Measurements from ENCODE around the gene ZFYVE27.
A peak's percentile ranks its signal among the peaks of the same experiment; 100 is the strongest.

The ZFYVE27 gene

GRCh38 chr10:97771913-97772823 lies 35.2 kb downstream of the ZFYVE27 start, which contains the start of gene SFRP5:
Gene SFRP5, minus strand, starts transcription at chr10:97771999. Its CDS starts 166 bp downstream, at chr10:97771833.
- peak in 1 of 2 experiments; percentile 42 for DNase-seq

DNA sequence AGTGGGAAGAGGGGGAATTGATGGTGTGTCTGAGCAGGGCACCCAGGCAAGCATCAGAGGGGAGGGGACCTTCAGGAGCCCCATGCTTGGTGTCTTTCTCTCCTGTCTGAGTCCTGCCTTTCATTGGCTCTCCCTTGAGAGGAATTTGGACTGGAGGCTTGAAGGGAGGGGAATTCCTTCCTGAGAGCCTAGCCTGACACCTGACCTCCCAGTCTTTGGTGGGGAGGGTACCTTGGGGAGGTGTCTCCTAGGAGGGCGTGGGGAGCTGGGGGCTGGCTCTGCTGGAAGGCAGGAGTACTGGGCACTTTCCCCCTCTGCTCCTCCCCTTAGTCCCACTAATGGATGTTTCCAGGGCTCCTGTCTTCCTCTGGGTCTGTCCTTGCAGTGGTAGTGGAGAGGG lies 36.2 kb downstream of the ZFYVE27 start:
- DNase-seq, result no peak

DNA sequence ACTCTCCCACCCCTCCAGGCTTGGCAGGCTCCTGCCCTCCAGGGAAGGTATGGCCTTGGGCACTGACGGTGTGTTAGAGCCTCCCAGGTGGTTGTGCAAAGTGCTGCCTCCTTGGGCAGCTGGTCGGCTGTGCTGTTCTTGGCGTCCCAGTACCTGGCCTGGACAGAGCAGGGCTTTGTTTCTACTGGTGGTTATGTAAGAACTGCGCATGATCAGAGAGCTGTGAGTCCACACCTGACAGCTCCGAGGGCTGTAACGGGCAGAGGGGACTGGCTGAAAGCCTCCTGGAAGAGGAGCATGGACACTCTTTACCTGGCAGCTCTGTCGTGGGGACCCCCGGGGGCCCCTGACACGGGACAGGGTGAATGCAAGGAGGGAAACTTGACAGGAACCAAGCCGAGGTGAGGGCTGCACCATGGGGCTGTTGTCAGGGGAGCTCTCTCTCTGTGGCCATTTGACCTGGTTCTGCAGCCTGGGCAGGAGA lies 37.9 kb downstream of the ZFYVE27 start:
- DNase-seq, result no peak

DNA sequence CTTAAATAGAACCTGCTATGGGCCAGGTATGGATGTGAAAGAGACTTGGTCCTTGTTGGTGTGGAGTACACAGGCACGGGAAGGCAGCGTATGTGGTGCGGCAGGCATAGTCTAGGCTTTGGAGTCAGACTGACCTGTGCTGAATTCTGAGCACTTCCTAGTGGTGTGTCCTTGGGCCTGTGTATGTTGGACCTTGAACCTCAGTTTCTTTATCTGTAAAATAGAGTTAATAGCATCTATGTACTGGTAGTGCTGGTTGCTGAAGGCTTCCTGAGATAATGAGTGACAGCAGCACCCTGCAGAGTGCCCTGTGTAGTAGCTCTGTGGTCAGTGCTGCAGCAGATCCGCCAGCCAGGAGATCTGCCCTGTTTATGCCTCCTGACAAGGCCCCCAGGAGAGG lies 40.2 kb downstream of the ZFYVE27 start:
- no peak for DNase-seq

GRCh38 chr10:97778452-97779302 lies 41.7 kb downstream of the ZFYVE27 start:
- no peak for DNase-seq

DNA sequence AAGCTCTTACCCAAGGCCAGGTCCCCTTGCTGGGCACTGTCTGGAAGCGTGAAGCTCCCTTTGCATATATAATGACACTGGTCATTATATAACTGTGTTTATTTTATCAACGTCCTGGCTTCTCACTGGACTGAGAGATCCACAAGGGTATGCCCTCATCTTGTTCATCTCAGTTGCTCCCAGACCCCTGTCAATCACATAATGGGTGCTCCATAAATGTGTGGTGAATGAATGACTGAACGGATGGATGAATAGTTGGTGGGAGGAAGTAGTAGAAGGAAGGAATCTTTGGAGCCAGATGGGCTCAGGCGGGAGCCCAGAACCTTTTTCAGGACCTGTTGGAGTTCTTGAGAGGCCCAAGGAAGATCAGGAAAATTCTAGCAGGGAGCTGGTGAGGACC lies 42.6 kb downstream of the ZFYVE27 start:
- DNase-seq, result no peak

GRCh38 chr10:97779975-97780374 lies 43.0 kb downstream of the ZFYVE27 start:
- no peak for DNase-seq

GRCh38 chr10:97780841-97781617 lies 44.1 kb downstream of the ZFYVE27 start:
- DNase-seq, result no peak

DNA sequence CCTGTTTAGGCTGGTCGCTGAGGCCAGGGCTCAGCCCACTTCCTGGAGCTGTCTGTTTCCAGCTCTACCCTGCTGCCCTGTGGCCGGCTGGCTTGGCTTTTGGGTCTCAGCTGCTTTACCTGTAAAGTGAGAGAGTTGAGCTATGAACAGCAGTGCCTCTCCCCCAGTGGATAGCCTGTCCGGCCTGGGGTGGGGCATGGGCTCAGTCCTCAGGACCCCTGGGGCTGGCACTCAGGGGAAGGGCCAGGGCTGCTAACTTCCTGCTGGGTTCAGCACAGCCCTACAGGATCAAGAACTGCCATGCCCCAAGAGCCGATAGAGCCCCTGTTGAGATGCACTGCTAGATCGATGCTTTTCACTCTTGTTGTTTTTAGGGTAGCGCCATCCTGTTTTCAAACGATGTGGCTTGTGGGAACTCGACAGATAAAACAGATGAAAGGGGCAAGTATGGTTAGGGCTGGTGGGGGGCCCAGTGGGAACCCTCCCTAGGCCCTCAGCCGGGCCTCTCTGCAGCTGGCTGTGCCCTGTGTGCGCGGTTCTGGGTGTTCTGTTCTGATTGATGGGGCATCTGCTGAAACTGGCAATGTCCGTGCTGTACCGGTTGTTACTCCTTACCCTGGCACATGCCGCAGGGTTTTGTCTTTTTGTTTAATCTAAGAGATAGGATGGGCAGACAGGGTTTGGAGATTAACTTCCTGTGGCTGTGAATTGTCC lies 44.8 kb downstream of the ZFYVE27 start:
- DNase-seq, result no peak

- DNase-seq, result no peak
Measured at GRCh38 chr10:97782455-97783228, 45.7 kb downstream of the ZFYVE27 start.

DNA sequence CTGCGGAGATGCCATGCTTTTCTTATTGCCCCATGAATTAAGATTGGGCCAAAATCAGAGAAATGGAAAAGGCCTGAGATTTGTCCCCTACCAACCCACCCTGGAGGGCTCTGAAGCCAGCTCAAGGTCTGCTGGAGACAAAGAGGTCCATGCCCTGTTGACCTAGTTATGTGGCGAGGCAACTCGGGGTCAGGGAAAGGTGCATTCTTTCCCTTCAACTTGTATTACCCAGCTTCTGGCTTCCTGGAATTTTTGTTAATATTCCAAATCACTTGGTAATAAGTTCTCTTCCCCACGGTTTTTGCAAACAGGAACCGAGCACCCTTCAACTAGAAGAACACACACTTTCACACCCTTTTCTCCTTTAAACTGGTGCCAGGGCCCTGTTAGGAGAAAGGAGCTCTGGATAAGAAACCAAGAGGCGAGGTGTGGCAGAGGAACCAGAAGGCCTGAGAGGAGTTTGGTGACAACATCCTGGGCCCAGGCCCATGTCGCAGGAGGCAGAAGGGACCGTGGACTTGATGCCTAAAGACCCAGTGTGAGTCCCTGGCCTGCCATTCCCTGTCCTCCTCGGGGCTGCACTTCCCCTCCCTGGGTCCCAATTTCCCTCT lies 47.4 kb downstream of the ZFYVE27 start:
- no peak for DNase-seq

DNA sequence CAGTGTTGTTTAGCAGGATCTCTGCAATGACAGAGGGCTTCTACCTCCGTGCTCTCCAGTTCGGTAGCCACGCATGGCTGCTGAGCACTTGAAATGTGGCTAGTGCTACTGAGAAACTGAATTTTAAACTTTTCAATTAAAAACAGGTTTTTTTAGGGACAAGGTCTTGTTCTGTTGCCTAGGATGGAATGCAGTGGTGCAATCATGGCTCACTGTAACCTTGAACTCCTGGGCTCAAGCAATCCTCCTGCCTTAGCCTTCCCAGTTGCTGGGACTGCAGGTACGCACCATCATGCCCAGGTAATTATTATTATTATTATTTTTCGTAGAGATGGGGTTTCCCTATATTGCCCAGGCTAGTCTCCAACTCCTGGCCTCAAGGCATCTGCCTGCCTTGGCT lies 48.3 kb downstream of the ZFYVE27 start:
- DNase-seq, result no peak

- no peak for DNase-seq
Measured at GRCh38 chr10:97785731-97786130, 48.8 kb downstream of the ZFYVE27 start.

- DNase-seq, result no peak
Measured at GRCh38 chr10:97788552-97789442, 51.9 kb downstream of the ZFYVE27 start.

DNA sequence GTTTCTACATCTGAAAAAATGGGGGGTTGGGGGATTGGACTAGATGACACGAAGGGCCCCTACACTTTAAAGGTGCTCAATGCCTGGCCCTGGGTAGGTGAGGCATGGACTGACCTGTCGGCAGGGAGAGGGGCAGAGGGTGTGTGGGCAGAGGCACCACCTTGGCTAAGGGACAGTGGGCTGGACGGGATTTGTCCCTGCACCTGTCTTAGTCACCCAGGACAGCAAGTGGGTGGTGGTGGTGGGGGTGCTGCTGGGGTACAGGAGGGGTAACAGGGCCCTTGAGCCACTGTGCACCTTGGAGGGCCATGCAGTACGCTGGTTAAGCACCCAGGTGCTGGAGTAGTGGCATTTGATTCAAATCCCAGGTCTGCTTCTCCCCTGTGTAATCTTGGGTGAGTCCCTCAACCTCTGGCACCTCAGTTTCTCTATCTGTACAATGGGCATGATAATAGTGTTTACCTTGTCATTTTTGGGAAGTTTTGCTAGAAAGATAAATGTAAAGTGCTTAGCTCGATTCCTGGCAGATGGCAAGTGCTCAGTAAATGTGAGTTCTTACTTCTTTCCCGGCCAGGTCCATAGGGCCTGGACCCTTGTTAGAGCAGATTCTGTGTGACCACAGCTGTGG lies 53.0 kb downstream of the ZFYVE27 start:
- DNase-seq, result no peak

DNA sequence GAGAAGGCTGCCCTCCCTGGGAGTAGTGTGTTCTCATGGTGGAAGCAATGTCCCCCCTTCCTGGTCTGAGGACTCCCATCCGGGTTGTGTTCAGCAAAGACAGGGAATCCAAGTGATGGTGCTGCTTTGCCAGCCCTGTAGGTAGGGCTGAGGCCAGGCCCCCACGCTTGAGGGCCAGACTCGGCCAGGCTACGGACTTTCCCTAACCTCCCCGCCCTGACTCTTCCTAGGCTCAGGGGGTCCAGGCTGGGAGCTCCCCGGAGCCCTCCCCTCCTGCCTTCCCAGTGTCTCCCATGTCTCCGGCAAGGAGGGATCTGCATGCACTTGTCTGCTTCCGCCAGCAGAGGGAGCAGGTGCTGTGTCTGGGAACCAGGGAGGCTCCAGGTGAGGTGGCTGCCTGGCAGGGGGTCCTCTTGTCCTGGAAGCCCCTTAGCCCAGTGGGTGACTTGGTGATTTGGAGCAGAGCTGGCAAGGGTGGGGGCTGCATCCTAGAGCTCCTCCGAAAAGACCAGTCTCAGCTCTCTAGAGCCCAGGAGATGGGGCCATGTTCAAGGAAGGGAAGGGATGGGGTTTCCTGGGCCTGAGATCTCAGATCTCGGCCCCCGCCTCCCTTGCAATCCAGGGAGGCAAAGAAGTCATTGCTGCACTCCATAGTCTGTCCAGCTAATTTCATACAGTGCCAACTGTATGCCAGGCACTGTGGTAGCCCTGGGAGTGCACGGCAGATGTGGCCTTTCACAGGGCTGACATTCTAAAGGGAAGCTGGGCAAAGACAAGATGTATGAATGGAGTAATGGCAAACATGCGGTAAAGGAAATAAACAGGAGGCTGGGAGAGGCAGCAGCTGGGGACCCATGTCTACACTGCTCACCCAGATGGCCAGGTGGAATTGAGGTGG lies 55.1 kb downstream of the ZFYVE27 start:
- DNase-seq, result peak; percentile 24 to 52

GRCh38 chr10:97795886-97796285 lies 59.0 kb downstream of the ZFYVE27 start:
- DNase-seq, result no peak

DNA sequence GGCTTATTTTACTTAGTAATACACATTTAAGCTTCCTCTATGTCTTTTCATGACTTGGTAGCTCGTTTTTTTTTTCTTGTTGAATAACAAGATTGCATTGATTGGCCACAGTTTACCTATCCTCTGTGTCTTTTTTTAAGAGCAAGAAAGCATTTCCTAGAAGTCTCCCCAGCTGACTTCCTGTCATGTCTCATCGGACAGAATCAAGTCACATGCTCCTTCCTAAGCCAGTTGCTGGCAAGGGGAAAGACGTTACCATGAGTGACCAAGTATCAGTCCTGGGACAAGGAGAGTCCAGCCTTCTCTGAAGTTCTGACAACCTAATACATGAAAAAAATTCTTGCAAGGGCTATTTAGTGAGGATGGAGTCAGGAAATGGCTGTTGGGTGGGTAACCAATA lies 59.7 kb downstream of the ZFYVE27 start:
- DNase-seq, result no peak

All from NCI-H1930 (cell line).